Spleen (tissue), 11 donors: Measurements from ENCODE around the gene DDO. TPM values are rescaled to one million over a fixed set of nuclear protein-coding genes. Genes with fewer than 3 reads are reported as not detected.

Experiments used
- DNase-seq: peaks from one replicate; pipeline ENCODE4 v3.0.0-alpha.2; 2020
- H3K27ac ChIP-seq, 8 donors: fragments of 200-600 bp; sonication (generic) in 7 of 8; 1 replicate in 4 of 8; 2 replicates in 4 of 8; pipeline versions ENCODE4 v1.5.0 to v1.8.0; 2016 to 2021; ENCODE audit warnings: inconsistent platforms in 4 of 8, mild to moderate bottlenecking in 4 of 8, moderate library complexity in 1 of 8
- H3K27me3 ChIP-seq, 7 donors: fragments of 200-600 bp; sonication (generic) in 6 of 7; replicated peaks in 1 of 7; 1 replicate in 4 of 7; 2 replicates in 3 of 7; pipeline versions ENCODE4 v1.5.0 to v1.8.0; 2016 to 2021; ENCODE audit warnings: inconsistent platforms in 3 of 7, mild to moderate bottlenecking in 1 of 7
- H3K36me3 ChIP-seq, 6 donors: fragments of 200-600 bp; sonication (generic) in 5 of 6; 1 replicate in 4 of 6; 2 replicates in 2 of 6; pipeline versions ENCODE4 v1.5.0 to v1.8.0; 2016 to 2021; ENCODE audit warnings: inconsistent platforms in 2 of 6
- H3K4me1 ChIP-seq, 6 donors: fragments of 200-600 bp; sonication (generic) in 5 of 6; 1 replicate in 3 of 6; 2 replicates in 3 of 6; pipeline versions ENCODE4 v1.5.0 to v1.8.0; 2016 to 2021; ENCODE audit warnings: inconsistent platforms in 3 of 6
- H3K4me3 ChIP-seq, 8 donors: fragments of 200-600 bp; sonication (generic) in 7 of 8; 1 replicate in 4 of 8; 2 replicates in 4 of 8; pipeline versions ENCODE4 v1.5.0 to v1.8.0; 2016 to 2021; ENCODE audit warnings: inconsistent platforms in 4 of 8, mild to moderate bottlenecking in 4 of 8, moderate library complexity in 2 of 8
- H3K9me3 ChIP-seq, 8 donors: fragments of 200-600 bp; sonication (generic) in 7 of 8; 1 replicate in 4 of 8; 2 replicates in 4 of 8; pipeline versions ENCODE4 v1.5.0 to v1.8.0; 2016 to 2021; ENCODE audit warnings: inconsistent platforms in 4 of 8
- POLR2A ChIP-seq, 3 donors: fragments of 450-650 bp; IDR thresholded peaks; one replicate each; pipeline ENCODE4 v1.5.1; 2017; ENCODE audit warnings: antibody characterized with exemption in 3 of 3, mild to moderate bottlenecking in 1 of 3
- POLR2AphosphoS5 ChIP-seq, 3 donors: sonication (generic); formaldehyde crosslinking; IDR thresholded peaks; one replicate each; pipeline ENCODE4 v1.5.1; 2017; ENCODE audit warnings: antibody characterized with exemption in 3 of 3
- WGBS, 5 donors: extraction: QIAGEN DNeasy Blood & Tissue Kit in 3 of 5; methylation state at CpG; one replicate each; pipeline versions ENCODE4 v1.1.5 to v1.1.7; 2013 to 2018; 5-methylcytosine and 5-hydroxymethylcytosine counted together
- intact Hi-C: fragments of 100-400 bp; cut with DNase I; formaldehyde crosslinking; loops from one replicate; pipeline ENCODE4 v1.15.0; 2023; ENCODE audit warnings: low total_unique reads
- polyA plus RNA-seq, 3 donors: library from polyadenylated mRNA; stranded (reverse); fragments of 200-250 nt; gene quantifications; one replicate each; pipeline ENCODE4 v1.2.1, GENCODE V29; 2013
- total RNA-seq, 7 donors: library from RNA; depleted of rRNA in 3 of 7; stranded (reverse); fragments of >200 nt in 3 of 7; fragmentation: NEBNext Ultra II Directional in 4 of 7; extraction: Animal tissue kit (Norgen Biotek cat#: 25700) in 4 of 7; gene quantifications; one replicate each; pipeline versions ENCODE4 v1.1.0 to v1.2.1, GENCODE V29; 2016 to 2021
- TF ChIP-seq, protein P1 (sequence below), 11 experiments: fragments of 200-600 bp in 7 of 11; fragments of 450-650 bp in 4 of 11; sonication (generic) in 4 of 11; IDR thresholded peaks in 8 of 11; conservative IDR thresholded peaks in 3 of 11; 1 replicate in 7 of 11; 2 replicates in 4 of 11; pipeline versions ENCODE4 v1.4.0 to v1.8.0; 2016 to 2021; ENCODE audit warnings: antibody characterized with exemption in 11 of 11, inconsistent platforms in 4 of 11, mild to moderate bottlenecking in 1 of 11
- donor health status: healthy with polysubstance abuse.
- donor health status: DM: no; HTN: no; CAD: no; lungs with moderate emphysema.
- donor health status: DM: no; HTN: no; CAD: no.
- donor health status: Bipolar disorder and iron deficiency.
- donor health status: healthy.
- donor health status: DM: no; HTN: no; CAD: no.
- donor health status: DM: yes; HTN: yes; CAD: no.

DDO gene
- total and polyA plus RNA-seq, 10 donors: 0.68 to 4.1 (median 1.7) TPM

DNA sequence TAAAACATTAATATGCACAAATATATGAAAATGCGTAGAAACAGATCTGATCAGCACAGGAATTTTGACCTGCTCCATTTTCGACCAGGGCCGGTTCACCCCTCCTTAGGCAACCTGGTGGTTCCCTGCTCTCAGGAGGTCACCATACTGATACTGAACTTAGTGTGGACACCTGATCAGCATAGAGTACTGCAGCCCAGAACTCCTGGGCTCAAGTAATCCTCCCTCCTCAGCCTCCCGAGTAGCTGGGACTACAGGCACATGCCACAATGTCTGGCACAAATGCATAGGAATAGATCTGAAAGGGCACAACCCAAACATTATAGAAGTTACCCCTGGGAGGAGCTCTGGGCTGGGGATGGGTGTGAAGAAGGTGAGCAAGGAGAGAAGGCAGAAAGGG lies 24.7 kb upstream of the DDO start:
- intact Hi-C loops: no loop called here
- H3K4me3 ChIP-seq: no peak overlapping the region
- no peak for DNase-seq
- 85 to 97% (median 92%) methylated on average over 4 of the region's 4 CpGs for WGBS, 5 donors
- no peak overlapping the region for H3K27ac ChIP-seq
- no peaks in the 10 kb centered on the region for H3K36me3 ChIP-seq
- H3K4me1 ChIP-seq: no peaks in the 10 kb centered on the region
- no peaks in the 10 kb centered on the region for H3K27me3 ChIP-seq
- no peaks in the 10 kb centered on the region for H3K9me3 ChIP-seq
- no peak for TF ChIP-seq POLR2A (IDR thresholded peaks at IDR 0.05)
- no peak for TF ChIP-seq POLR2AphosphoS5 (IDR thresholded peaks at IDR 0.05)
- TF ChIP-seq, protein P1, sequence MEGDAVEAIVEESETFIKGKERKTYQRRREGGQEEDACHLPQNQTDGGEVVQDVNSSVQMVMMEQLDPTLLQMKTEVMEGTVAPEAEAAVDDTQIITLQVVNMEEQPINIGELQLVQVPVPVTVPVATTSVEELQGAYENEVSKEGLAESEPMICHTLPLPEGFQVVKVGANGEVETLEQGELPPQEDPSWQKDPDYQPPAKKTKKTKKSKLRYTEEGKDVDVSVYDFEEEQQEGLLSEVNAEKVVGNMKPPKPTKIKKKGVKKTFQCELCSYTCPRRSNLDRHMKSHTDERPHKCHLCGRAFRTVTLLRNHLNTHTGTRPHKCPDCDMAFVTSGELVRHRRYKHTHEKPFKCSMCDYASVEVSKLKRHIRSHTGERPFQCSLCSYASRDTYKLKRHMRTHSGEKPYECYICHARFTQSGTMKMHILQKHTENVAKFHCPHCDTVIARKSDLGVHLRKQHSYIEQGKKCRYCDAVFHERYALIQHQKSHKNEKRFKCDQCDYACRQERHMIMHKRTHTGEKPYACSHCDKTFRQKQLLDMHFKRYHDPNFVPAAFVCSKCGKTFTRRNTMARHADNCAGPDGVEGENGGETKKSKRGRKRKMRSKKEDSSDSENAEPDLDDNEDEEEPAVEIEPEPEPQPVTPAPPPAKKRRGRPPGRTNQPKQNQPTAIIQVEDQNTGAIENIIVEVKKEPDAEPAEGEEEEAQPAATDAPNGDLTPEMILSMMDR (IDR thresholded peaks at IDR 0.05 in 8 of 11, conservative IDR thresholded peaks at IDR 0.05 in 3 of 11): no peak

DNA sequence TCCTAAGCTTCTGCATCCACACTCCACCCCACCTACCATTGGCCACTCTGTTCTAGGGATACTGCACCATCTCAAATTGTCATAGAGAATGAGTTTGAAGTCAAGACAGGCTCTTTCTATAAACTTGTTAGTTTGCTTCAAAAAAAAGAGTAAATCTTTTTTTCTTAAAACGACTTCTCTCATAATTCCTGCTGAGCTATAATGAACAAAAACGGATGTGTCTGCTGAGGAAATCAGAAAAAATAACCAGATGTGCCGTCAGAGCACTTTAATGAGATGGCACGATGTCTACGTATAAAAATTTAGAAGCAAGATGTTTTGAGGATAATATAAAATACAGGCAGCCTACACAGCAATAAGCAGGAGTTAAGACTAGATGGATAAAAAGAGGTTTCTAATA lies 24.0 kb upstream of the DDO start:
- no peak for DNase-seq
- TF ChIP-seq POLR2A (IDR thresholded peaks at IDR 0.05): no peak
- TF ChIP-seq, protein P1 (IDR thresholded peaks at IDR 0.05 in 8 of 11, conservative IDR thresholded peaks at IDR 0.05 in 3 of 11): no peak
- TF ChIP-seq POLR2AphosphoS5 (IDR thresholded peaks at IDR 0.05): no peak
- H3K4me3 ChIP-seq: no peak overlapping the region
- no peaks in the 10 kb centered on the region for H3K9me3 ChIP-seq
- intact Hi-C loops: no loop called here
- no peak overlapping the region for H3K27ac ChIP-seq
- H3K27me3 ChIP-seq: no peaks in the 10 kb centered on the region
- no peaks in the 10 kb centered on the region for H3K4me1 ChIP-seq
- WGBS, 5 donors: 66 to 73% (median 67%) methylated on average over 5 of the region's 5 CpGs
- H3K36me3 ChIP-seq: no peaks in the 10 kb centered on the region

DNA sequence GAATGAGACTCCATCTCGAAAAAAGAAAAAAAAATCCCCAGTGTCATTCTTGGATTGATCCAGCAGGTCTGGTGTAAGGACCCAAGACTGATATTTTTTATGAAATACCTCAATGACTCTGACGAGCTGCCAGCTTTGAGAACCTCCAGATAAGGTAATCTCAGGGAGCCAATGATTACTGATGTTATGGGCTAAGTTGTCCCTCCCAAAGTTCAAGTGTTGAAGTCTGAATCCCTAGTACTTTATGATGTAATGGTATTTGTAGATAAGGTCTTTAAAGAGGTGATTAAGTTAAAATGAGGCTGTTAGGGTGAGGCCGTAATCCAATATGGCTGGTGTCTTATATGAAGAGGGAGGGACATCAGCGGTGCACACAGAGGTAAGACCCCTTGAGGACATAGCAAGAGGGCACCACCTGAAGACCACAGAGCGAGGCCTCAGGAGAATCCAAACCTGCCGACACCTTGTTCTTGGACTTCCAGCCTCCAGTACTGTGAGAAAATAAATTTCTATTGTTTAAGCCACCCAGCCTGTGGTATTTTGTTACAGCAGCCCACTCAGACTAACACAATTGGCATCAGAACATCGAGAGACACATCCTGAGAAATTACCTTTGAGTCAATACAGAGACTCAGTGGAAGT lies 19.7 kb upstream of the DDO start:
- DNase-seq: no peak
- 83 to 91% (median 87%) methylated on average over 7 of the region's 7 CpGs for WGBS, 5 donors
- peaks cover 0 to 7% (median 0%) of the 10 kb centered on the region in 6 donors for H3K4me1 ChIP-seq
- no peak overlapping the region for H3K27ac ChIP-seq
- TF ChIP-seq POLR2A (IDR thresholded peaks at IDR 0.05) (no peak), POLR2AphosphoS5 (IDR thresholded peaks at IDR 0.05) (no peak)
- TF ChIP-seq, protein P1 (IDR thresholded peaks at IDR 0.05 in 8 of 11, conservative IDR thresholded peaks at IDR 0.05 in 3 of 11): no peak
- peaks cover 0 to 4% (median 0%) of the 10 kb centered on the region in 6 donors for H3K36me3 ChIP-seq
- no peaks in the 10 kb centered on the region for H3K9me3 ChIP-seq
- no peak overlapping the region for H3K4me3 ChIP-seq
- peaks cover 0 to 3% (median 0%) of the 10 kb centered on the region in 7 donors for H3K27me3 ChIP-seq
- intact Hi-C loops: no loop called here

DNA sequence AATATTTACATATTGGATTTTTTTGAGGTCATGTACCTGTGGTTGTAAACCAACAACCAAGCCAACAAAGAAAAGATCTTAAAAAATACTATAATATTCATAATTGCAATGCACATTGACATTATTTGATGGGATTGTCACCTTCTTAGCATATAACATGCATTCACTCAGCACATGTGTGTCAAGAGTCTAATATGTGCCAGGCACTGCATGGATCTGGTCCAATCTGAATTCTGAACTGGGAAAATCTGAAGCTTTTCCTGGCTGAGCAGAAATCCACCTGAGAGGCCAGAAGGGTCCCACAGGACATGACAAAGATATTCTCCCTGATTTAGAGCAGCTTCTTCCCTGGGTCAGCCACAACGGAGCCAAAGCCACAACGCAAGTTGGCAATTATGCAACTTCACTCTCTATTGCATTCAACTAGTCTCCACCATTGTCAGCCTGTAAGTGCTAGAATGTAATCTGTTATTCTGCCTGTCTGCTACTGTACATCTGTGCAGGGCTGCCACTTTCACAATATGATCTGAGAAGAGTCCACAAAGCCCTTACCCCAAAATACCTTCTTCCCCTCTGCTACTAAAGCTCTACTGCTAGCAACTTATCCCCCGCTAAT lies 17.0 kb upstream of the DDO start:
- 53 to 82% (median 64%) methylated on average over 3 of the region's 3 CpGs for WGBS, 5 donors

More for the DNA sequence above, 17.0 kb upstream of the DDO start:
- intact Hi-C loops: no loop called here
- peaks cover 0 to 7% (median 0%) of the 10 kb centered on the region in 6 donors for H3K4me1 ChIP-seq
- no peak overlapping the region for H3K27ac ChIP-seq
- peaks cover 0 to 4% (median 0%) of the 10 kb centered on the region in 6 donors for H3K36me3 ChIP-seq
- DNase-seq: no peak
- no peak for TF ChIP-seq POLR2AphosphoS5 (IDR thresholded peaks at IDR 0.05)
- TF ChIP-seq, protein P1 (IDR thresholded peaks at IDR 0.05 in 8 of 11, conservative IDR thresholded peaks at IDR 0.05 in 3 of 11): no peak
- TF ChIP-seq POLR2A (IDR thresholded peaks at IDR 0.05): no peak
- no peak overlapping the region for H3K4me3 ChIP-seq
- H3K9me3 ChIP-seq: no peaks in the 10 kb centered on the region
- H3K27me3 ChIP-seq: peaks cover 0 to 10% (median 0%) of the 10 kb centered on the region in 7 donors
